ENCODE data around the gene APCDD1L. TPM values are rescaled to one million over a fixed set of nuclear protein-coding genes. Genes with fewer than 3 reads are reported as not detected.

Gene APCDD1L
- total RNA-seq, 1 donor from 2014 or later: 16.4 TPM

- Histone ChIP-seq H3K9ac (ENCODE audit: low read length) (no peak overlapping the region), H3K4me3 (ENCODE audit: insufficient read depth, low read depth, low read length) (no peak overlapping the region), H3K27ac (ENCODE audit: low read depth, low read length) (no peak overlapping the region), H3K36me3 (ENCODE audit: insufficient read depth, low read length) (peaks cover 4% of the 10 kb centered on the region), H3K9me3 (ENCODE audit: insufficient read depth, low read depth, low read length) (no peaks in the 10 kb centered on the region), H3K4me1 (ENCODE audit: insufficient read depth, low read length) (no peaks in the 10 kb centered on the region), H3K4me2 (ENCODE audit: low read length) (no peak overlapping the region), H3K27me3 (ENCODE audit: insufficient read depth, low read length) (no peaks in the 10 kb centered on the region), H2AFZ (ENCODE audit: low read depth, low read length) (no peak overlapping the region), H4K20me1 (ENCODE audit: insufficient read depth, low read length) (peaks cover 22% of the 10 kb centered on the region), H3K79me2 (ENCODE audit: insufficient read depth, low read length) (peaks cover 16% of the 10 kb centered on the region)
- peaks cover 3% of the 10 kb centered on the region for H3K4me1 Mint-ChIP-seq (ENCODE audit: low read depth, unreplicated experiment)
- no peak overlapping the region for H3K27ac Mint-ChIP-seq (ENCODE audit: unreplicated experiment)
- peaks cover 17% of the 10 kb centered on the region for H3K36me3 Mint-ChIP-seq (ENCODE audit: low read depth, unreplicated experiment)
- no peaks in the 10 kb centered on the region for H3K27me3 Mint-ChIP-seq (ENCODE audit: low read depth, unreplicated experiment)
- TF ChIP-seq, protein P1, sequence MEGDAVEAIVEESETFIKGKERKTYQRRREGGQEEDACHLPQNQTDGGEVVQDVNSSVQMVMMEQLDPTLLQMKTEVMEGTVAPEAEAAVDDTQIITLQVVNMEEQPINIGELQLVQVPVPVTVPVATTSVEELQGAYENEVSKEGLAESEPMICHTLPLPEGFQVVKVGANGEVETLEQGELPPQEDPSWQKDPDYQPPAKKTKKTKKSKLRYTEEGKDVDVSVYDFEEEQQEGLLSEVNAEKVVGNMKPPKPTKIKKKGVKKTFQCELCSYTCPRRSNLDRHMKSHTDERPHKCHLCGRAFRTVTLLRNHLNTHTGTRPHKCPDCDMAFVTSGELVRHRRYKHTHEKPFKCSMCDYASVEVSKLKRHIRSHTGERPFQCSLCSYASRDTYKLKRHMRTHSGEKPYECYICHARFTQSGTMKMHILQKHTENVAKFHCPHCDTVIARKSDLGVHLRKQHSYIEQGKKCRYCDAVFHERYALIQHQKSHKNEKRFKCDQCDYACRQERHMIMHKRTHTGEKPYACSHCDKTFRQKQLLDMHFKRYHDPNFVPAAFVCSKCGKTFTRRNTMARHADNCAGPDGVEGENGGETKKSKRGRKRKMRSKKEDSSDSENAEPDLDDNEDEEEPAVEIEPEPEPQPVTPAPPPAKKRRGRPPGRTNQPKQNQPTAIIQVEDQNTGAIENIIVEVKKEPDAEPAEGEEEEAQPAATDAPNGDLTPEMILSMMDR (IDR thresholded peaks at IDR 0.05; ENCODE audit: insufficient read depth, low read depth, low read length): no peak
- no peak for TF ChIP-seq EZH2 (IDR thresholded peaks at IDR 0.05; ENCODE audit: insufficient read depth, low read length)
- FAIRE-seq (no peak), DNase-seq (ENCODE audit: low read depth) (no peak)
- H3K9me3 Mint-ChIP-seq (ENCODE audit: unreplicated experiment): peaks cover 9% of the 10 kb centered on the region
- H3K4me3 Mint-ChIP-seq (ENCODE audit: unreplicated experiment): no peak overlapping the region
These were observed 18.0 kb downstream of the APCDD1L start for GRCh38 chr20:58497076-58497641.

DNA sequence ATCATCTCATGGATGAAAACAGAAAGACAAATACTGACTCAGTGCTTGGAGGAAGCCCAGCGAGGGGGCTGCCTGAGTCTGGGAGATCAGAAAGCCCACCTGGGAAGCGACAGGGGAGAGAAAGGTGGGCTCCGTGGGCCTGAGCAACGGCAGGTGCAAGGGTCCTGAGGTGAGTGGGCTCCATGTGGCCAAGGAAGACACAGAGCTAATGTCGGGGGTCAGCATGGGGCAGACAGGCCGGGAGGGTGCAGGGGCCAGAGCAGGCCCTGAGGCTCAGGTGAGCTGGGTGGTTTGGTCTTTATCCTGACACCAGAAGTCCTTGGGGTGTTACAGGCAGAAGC is 18.8 kb downstream of the APCDD1L start:
- Mint-ChIP-seq H3K4me3 (ENCODE audit: unreplicated experiment) (no peak overlapping the region), H3K36me3 (ENCODE audit: low read depth, unreplicated experiment) (peaks cover 11% of the 10 kb centered on the region), H3K9me3 (ENCODE audit: unreplicated experiment) (peaks cover 6% of the 10 kb centered on the region), H3K4me1 (ENCODE audit: low read depth, unreplicated experiment) (peaks cover 3% of the 10 kb centered on the region), H3K27ac (ENCODE audit: unreplicated experiment) (no peak overlapping the region), H3K27me3 (ENCODE audit: low read depth, unreplicated experiment) (no peaks in the 10 kb centered on the region)
- H3K9me3 ChIP-seq (ENCODE audit: insufficient read depth, low read depth, low read length): no peaks in the 10 kb centered on the region
- H3K4me1 ChIP-seq (ENCODE audit: insufficient read depth, low read length): no peaks in the 10 kb centered on the region
- TF ChIP-seq, protein P1 (IDR thresholded peaks at IDR 0.05; ENCODE audit: insufficient read depth, low read depth, low read length): no peak
- no peak for TF ChIP-seq EZH2 (IDR thresholded peaks at IDR 0.05; ENCODE audit: insufficient read depth, low read length)
- no peak overlapping the region for H2AFZ ChIP-seq (ENCODE audit: low read depth, low read length)
- no peak overlapping the region for H3K9ac ChIP-seq (ENCODE audit: low read length)
- H3K27me3 ChIP-seq (ENCODE audit: insufficient read depth, low read length): no peaks in the 10 kb centered on the region
- DNase-seq (ENCODE audit: low read depth): no peak
- no peak overlapping the region for H3K27ac ChIP-seq (ENCODE audit: low read depth, low read length)
- H3K4me2 ChIP-seq (ENCODE audit: low read length): no peak overlapping the region
- H3K4me3 ChIP-seq (ENCODE audit: insufficient read depth, low read depth, low read length): no peak overlapping the region
- H3K79me2 ChIP-seq (ENCODE audit: insufficient read depth, low read length): peaks cover 12% of the 10 kb centered on the region
- H3K36me3 ChIP-seq (ENCODE audit: insufficient read depth, low read length): no peaks in the 10 kb centered on the region
- peaks cover 17% of the 10 kb centered on the region for H4K20me1 ChIP-seq (ENCODE audit: insufficient read depth, low read length)
- no peak for FAIRE-seq

- Mint-ChIP-seq H3K9me3 (ENCODE audit: unreplicated experiment) (peaks cover 5% of the 10 kb centered on the region), H3K36me3 (ENCODE audit: low read depth, unreplicated experiment) (peaks cover 7% of the 10 kb centered on the region), H3K27ac (ENCODE audit: unreplicated experiment) (no peak overlapping the region), H3K4me1 (ENCODE audit: low read depth, unreplicated experiment) (peaks cover 3% of the 10 kb centered on the region), H3K4me3 (ENCODE audit: unreplicated experiment) (no peak overlapping the region), H3K27me3 (ENCODE audit: low read depth, unreplicated experiment) (no peaks in the 10 kb centered on the region)
- Histone ChIP-seq H3K36me3 (ENCODE audit: insufficient read depth, low read length) (no peaks in the 10 kb centered on the region), H3K9ac (ENCODE audit: low read length) (no peak overlapping the region), H3K4me1 (ENCODE audit: insufficient read depth, low read length) (no peaks in the 10 kb centered on the region), H3K27me3 (ENCODE audit: insufficient read depth, low read length) (no peaks in the 10 kb centered on the region), H4K20me1 (ENCODE audit: insufficient read depth, low read length) (peaks cover 11% of the 10 kb centered on the region), H3K9me3 (ENCODE audit: insufficient read depth, low read depth, low read length) (no peaks in the 10 kb centered on the region), H3K27ac (ENCODE audit: low read depth, low read length) (no peak overlapping the region), H2AFZ (ENCODE audit: low read depth, low read length) (no peak overlapping the region), H3K79me2 (ENCODE audit: insufficient read depth, low read length) (peaks cover 12% of the 10 kb centered on the region), H3K4me3 (ENCODE audit: insufficient read depth, low read depth, low read length) (no peak overlapping the region), H3K4me2 (ENCODE audit: low read length) (no peak overlapping the region)
- TF ChIP-seq, protein P1 (IDR thresholded peaks at IDR 0.05; ENCODE audit: insufficient read depth, low read depth, low read length): no peak
- no peak for TF ChIP-seq EZH2 (IDR thresholded peaks at IDR 0.05; ENCODE audit: insufficient read depth, low read length)
- FAIRE-seq (no peak), DNase-seq (ENCODE audit: low read depth) (no peak)
These were observed 19.4 kb downstream of the APCDD1L start for GRCh38 chr20:58495623-58496428.
